GM20000 (cell line): ENCODE measurements around the gene YPEL2.
"Not testable (repeated sequence)": the region's sequence is repeated elsewhere in the genome, so short reads cannot be mapped to it uniquely, and the experiment has no call there.

ENCODE experiments used
- DNase-seq: peaks from one replicate; pipeline ENCODE4 v3.0.0; 2012; ENCODE audit warnings: low spot score
- CTCF ChIP-seq: IDR thresholded peaks from 2 replicates; pipeline ENCODE4 v1.5.1; 2012; ENCODE audit warnings: mild to moderate bottlenecking, control low read depth; ENCODE audit errors: extremely low read depth, missing control alignments

YPEL2 gene

GRCh38 chr17:59404471-59404870 is 73.0 kb downstream of the YPEL2 start:
- no peak for DNase-seq
- TF ChIP-seq CTCF = no peak

DNA sequence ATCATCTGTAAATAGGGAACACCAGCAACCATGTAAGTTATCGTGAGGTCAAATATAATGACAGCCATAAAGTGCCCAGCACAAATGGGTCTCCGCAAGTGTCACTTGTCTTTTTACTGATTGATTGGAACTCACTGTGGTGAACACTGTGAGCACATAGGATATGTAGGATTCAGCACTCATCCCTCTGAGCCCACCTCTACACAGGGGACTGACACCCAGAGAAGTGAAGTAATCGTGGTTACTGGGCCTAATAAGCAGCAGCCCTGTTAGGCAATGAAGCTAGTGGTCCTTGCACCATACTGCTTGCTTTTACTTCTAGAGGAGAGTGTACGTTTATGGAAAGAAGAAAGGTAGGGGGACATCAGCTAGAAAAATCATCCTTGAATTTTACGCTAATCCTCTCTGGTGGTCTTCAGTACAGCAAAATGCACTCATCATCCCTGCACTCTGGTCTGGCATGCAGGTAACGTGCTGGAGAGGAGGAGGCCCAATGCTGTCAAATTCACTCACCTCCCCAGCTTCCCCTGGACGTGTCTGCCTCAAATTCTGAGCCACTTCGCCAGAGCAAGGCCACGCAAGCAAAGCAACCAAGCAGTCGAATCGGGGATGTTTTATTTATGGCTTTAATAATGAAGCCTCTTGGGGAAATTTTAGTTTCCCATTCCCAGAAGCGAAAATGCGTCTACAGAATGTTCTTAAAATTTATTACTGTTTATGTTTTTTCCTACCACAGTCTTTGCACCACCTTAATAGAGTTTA is 74.7 kb downstream of the YPEL2 start:
- DNase-seq = no peak
- TF ChIP-seq CTCF = no peak

DNA sequence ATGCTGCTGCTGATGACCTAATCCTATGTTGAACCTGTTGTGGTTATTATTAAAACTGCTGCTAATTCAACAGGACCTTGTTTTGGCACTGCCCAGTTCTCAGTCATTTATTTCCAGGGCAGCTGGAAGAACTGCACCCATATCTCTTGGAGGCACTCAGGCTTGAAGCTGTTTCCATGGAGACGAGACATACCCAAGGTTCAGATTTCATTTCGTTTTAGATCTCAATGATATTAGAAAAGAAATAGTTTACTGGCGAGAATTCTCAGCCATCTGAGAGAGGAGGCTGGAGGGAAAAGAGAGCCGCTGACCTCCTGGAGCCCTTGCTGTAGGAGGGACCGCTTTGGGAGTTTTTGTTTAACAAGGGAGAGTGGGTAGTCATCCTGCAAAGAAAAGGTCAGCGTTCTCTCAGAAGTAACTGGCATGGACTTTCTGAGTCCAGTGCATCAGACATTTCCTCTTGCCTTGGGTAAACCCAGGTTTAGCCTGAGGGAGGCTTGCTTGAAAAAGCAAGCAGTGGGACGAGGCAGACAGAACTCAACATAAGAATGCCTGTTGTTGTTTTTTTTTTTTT is 75.4 kb downstream of the YPEL2 start:
- TF ChIP-seq CTCF = no peak
- DNase-seq = no peak

- no peak for TF ChIP-seq CTCF
- DNase-seq = no peak
Measured at GRCh38 chr17:59409336-59410048, 78.0 kb downstream of the YPEL2 start.

DNA sequence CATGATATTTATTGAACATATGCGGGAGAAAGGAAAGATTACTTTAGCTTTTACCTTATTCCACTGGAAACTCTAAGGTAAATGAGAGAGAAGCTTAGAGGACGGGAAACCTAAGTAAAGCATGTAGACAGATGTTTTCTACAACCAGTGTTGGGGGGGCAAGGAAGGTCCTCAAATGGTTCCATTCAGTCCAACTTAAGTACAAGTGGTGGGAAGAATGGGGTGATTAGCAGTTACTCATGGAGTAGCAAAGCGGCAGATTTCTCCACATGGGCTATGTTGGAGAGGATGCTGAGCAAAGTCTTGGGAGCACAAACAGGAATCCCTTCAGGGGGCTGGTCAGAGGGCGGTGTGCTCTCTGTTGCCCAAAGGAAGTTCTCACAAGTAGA is 78.6 kb downstream of the YPEL2 start:
- no peak for DNase-seq
- no peak for TF ChIP-seq CTCF

DNA sequence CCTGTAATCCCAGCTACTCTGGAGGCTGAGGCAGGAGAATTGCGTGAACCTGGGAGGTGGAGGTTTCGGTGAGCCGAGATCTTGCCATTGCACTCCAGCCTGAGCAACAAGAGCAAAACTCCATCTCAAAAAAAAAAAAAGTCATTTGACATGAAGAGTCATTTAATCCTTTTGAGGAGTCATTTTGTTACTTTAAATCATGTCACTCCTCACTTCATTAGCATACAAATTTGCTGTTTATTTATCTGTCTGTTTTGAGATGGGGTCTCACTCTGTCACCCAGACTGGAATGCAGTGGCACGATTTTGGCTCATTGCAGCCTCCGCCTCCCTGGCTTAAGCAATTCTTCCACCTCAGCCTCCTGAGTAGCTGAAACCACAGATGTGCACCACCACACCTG is 81.0 kb downstream of the YPEL2 start:
- not testable (repeated sequence) for DNase-seq

- no peak for TF ChIP-seq CTCF
Measured at GRCh38 chr17:59413014-59413766, 81.7 kb downstream of the YPEL2 start.

More at GRCh38 chr17:59413014-59413766, 81.7 kb downstream of the YPEL2 start:
- no peak for DNase-seq
